ENCODE results near the gene VWA1. TPM values are rescaled to one million over a fixed set of nuclear protein-coding genes. Genes with fewer than 3 reads are reported as not detected.

VWA1 gene
- total RNA-seq, 4 donors from 2014 or later: 59.8 to 137 (median 96.4) TPM

- peak; percentile 21 for ATAC-seq
- H3K27ac ChIP-seq: peak overlapping the region; percentile 79 to 97 (median 94)
- TF ChIP-seq POLR2A (IDR thresholded peaks at IDR 0.05) (peak in 1 of 2 donors; percentile 9), EP300 (IDR thresholded peaks at IDR 0.05) (no peak)
These were observed 3.6 kb upstream of the VWA1 start for GRCh38 chr1:1431845-1432273.

DNA sequence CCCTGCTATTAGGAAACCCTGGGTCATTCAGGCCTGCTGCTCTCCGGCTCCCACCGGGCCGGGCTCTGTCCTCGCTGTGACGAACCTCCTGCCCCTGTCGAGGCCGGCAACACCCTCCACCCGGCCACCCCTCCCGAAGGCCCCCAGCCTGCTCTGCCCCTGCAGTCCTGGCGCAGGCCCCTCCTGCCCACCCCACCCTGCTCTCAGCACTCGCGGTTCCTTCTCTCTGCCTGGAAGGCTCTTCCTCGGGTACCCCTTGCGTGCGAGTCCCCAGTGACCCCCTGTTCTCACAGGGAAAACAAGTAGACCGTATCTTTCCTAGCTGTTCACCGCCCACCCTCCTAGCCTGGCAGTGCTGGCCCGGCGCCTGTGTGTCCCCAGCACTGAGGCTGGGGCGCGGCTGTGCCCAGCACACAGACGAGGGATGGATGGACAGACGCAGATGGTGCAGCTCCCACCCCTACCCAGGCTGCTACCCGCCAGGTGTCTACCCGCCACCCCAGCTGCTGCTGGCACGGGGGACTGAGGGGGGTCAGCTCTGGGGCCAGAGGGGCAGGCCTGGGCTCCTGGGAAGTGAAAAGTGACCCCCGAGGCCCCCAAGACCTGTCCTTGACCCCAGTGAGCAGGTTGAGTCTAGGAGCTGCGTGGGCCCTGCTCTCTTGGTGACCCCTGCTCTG, 3.1 kb upstream of the VWA1 start:
- H3K27me3 ChIP-seq: no peaks in the 10 kb centered on the region
- no peak for TF ChIP-seq CTCF (IDR thresholded peaks at IDR 0.05)
- TF ChIP-seq POLR2A (IDR thresholded peaks at IDR 0.05): no peak
- no peak for TF ChIP-seq EP300 (IDR thresholded peaks at IDR 0.05)
- H3K9me3 ChIP-seq: no peaks in the 10 kb centered on the region
- peak overlapping the region in 1 of 2 donors; percentile 71 for H3K4me3 ChIP-seq
- peak overlapping the region; percentile 79 to 97 (median 94) for H3K27ac ChIP-seq
- WGBS, 2 donors (ENCODE audit: low coverage in 1 of 2): 46 to 67% methylated on average over 7 to 9 of the region's 28 CpGs
- no peaks in the 10 kb centered on the region for H3K36me3 ChIP-seq
- peaks cover 0 to 98% (median 70%) of the 10 kb centered on the region in 3 donors for H3K4me1 ChIP-seq
- no peak for ATAC-seq

More at GRCh38 chr1:1431845-1432273, 3.6 kb upstream of the VWA1 start:
- no peaks in the 10 kb centered on the region for H3K36me3 ChIP-seq
- H3K27me3 ChIP-seq: no peaks in the 10 kb centered on the region
- no peak overlapping the region for H3K4me3 ChIP-seq
- H3K9me3 ChIP-seq: no peaks in the 10 kb centered on the region
- peaks cover 0 to 98% (median 66%) of the 10 kb centered on the region in 3 donors for H3K4me1 ChIP-seq
- no CpG with 5 or more reads among the region's 5 CpGs for WGBS, 2 donors (ENCODE audit: low coverage in 1 of 2)

- peak in 1 of 4 experiments; percentile 9 for TF ChIP-seq CTCF (IDR thresholded peaks at IDR 0.05)
- no peak for TF ChIP-seq POLR2A (IDR thresholded peaks at IDR 0.05)
- peak; percentile 97 for TF ChIP-seq POLR2AphosphoS5 (IDR thresholded peaks at IDR 0.05)
- peaks cover 0 to 100% (median 78%) of the 10 kb centered on the region in 3 donors for H3K4me1 ChIP-seq
- WGBS, 2 donors (ENCODE audit: low coverage in 1 of 2): 0 to 59% methylated on average over 2 to 6 of the region's 34 CpGs
- H3K27me3 ChIP-seq: no peaks in the 10 kb centered on the region
- H3K4me3 ChIP-seq: peak overlapping the region in 1 of 2 donors; percentile 71
- ATAC-seq: peak; percentile 26
- no peaks in the 10 kb centered on the region for H3K36me3 ChIP-seq
- H3K9me3 ChIP-seq: no peaks in the 10 kb centered on the region
- peak overlapping the region; percentile 79 to 97 (median 94) for H3K27ac ChIP-seq
These were observed 2.3 kb upstream of the VWA1 start for GRCh38 chr1:1432951-1433803.

GRCh38 chr1:1433804-1434130, 1.7 kb upstream of the VWA1 start:
- no peaks in the 10 kb centered on the region for H3K27me3 ChIP-seq
- peak overlapping the region in 1 of 2 donors; percentile 71 for H3K4me3 ChIP-seq
- H3K9me3 ChIP-seq: no peaks in the 10 kb centered on the region
- whole genome bisulfite sequencing, 2 donors (ENCODE audit: low coverage in 1 of 2): 0% methylated on average over 1 of the region's 12 CpGs; no CpG with 5 or more reads in 1 of the 2 donors
- ATAC-seq: no peak
- peaks cover 0 to 100% (median 79%) of the 10 kb centered on the region in 3 donors for H3K4me1 ChIP-seq
- peak overlapping the region; percentile 79 to 97 (median 94) for H3K27ac ChIP-seq
- peaks cover 0 to 5% of the 10 kb centered on the region in 2 donors for H3K36me3 ChIP-seq
- TF ChIP-seq CTCF (IDR thresholded peaks at IDR 0.05) (no peak), POLR2AphosphoS5 (IDR thresholded peaks at IDR 0.05) (peak; percentile 80), POLR2A (IDR thresholded peaks at IDR 0.05) (no peak), EP300 (IDR thresholded peaks at IDR 0.05) (no peak)

- H3K4me3 ChIP-seq: peak overlapping the region; percentile 1 to 71
- peak; percentile 41 for TF ChIP-seq POLR2AphosphoS5 (IDR thresholded peaks at IDR 0.05)
- TF ChIP-seq CTCF (IDR thresholded peaks at IDR 0.05): peak in 2 of 4 experiments; percentile 19 to 32
- no peak for TF ChIP-seq EP300 (IDR thresholded peaks at IDR 0.05)
- TF ChIP-seq POLR2A (IDR thresholded peaks at IDR 0.05): peak in 1 of 2 donors; percentile 8
- ATAC-seq: peak; percentile 26
These were observed 1.2 kb upstream of the VWA1 start for GRCh38 chr1:1434131-1434823.

More at GRCh38 chr1:1434131-1434823, 1.2 kb upstream of the VWA1 start:
- H3K27ac ChIP-seq: peak overlapping the region; percentile 79 to 97 (median 94)
- H3K27me3 ChIP-seq: no peaks in the 10 kb centered on the region
- peaks cover 0 to 10% of the 10 kb centered on the region in 2 donors for H3K36me3 ChIP-seq
- 0% methylated on average over 2 of the region's 32 CpGs; no CpG with 5 or more reads in 1 of the 2 donors for WGBS, 2 donors (ENCODE audit: low coverage in 1 of 2)
- no peaks in the 10 kb centered on the region for H3K9me3 ChIP-seq
- H3K4me1 ChIP-seq: peaks cover 0 to 99% (median 79%) of the 10 kb centered on the region in 3 donors
